Gastrocnemius medialis (tissue), 4 donors: ENCODE data around the gene KIAA2012. TPM values are rescaled to one million over a fixed set of nuclear protein-coding genes. Genes with fewer than 3 reads are reported as not detected.

ENCODE experiments used
- ATAC-seq, 2 donors: fragments of 150-250 bp; one replicate each; pipeline ENCODE4 v1.9.1; 2016
- DNase-seq, 2 donors: peaks; one replicate each; pipeline ENCODE4 v3.0.0-alpha.2; 2019
- H3K27ac ChIP-seq, 4 donors: fragments of 200-600 bp; sonication (generic); 1 replicate in 1 of 4; 2 replicates in 3 of 4; pipeline ENCODE4 v1.5.1; 2016 to 2018; ENCODE audit warnings: mild to moderate bottlenecking in 2 of 4, moderate library complexity in 1 of 4
- H3K27me3 ChIP-seq, 3 donors: fragments of 200-600 bp; sonication (generic) in 2 of 3; 1 replicate in 1 of 3; 2 replicates in 2 of 3; pipeline versions ENCODE4 v1.5.1 to v1.6.0; 2016 to 2019; ENCODE audit warnings: mild to moderate bottlenecking in 1 of 3, moderate library complexity in 1 of 3
- H3K36me3 ChIP-seq, 2 donors: fragments of 200-600 bp; sonication (generic) in 1 of 2; one replicate each; pipeline ENCODE4 v1.5.1; 2017 to 2018
- H3K4me1 ChIP-seq, 2 donors: fragments of 200-600 bp; sonication (generic) in 1 of 2; one replicate each; pipeline ENCODE4 v1.5.1; 2016 to 2017; ENCODE audit warnings: mild to moderate bottlenecking in 2 of 2
- H3K4me3 ChIP-seq, 4 donors: fragments of 200-600 bp; sonication (generic) in 3 of 4; 1 replicate in 1 of 4; 2 replicates in 3 of 4; pipeline ENCODE4 v1.5.1; 2016 to 2019; ENCODE audit warnings: mild to moderate bottlenecking in 2 of 4
- H3K9me3 ChIP-seq, 3 donors: fragments of 200-600 bp; sonication (generic) in 2 of 3; 1 replicate in 1 of 3; 2 replicates in 2 of 3; pipeline ENCODE4 v1.5.1; 2016 to 2019
- POLR2A ChIP-seq, 2 donors: fragments of 450-650 bp; IDR thresholded peaks; one replicate each; pipeline ENCODE4 v1.6.1; 2017; ENCODE audit warnings: antibody characterized with exemption in 2 of 2, mild to moderate bottlenecking in 2 of 2, moderate library complexity in 2 of 2
- in situ Hi-C, 4 donors: fragments of 200-750 bp; cut with MboI; loops; one replicate each; pipeline versions ENCODE4 v1.15.0 to v1.8.0; 2017; ENCODE audit warnings: low sequenced_read_pairs in 4 of 4
- intact Hi-C: fragments of 100-400 bp; cut with DNase I; formaldehyde crosslinking; loops from one replicate; pipeline ENCODE4 v1.15.1; 2023; ENCODE audit warnings: low total_unique reads
- total RNA-seq, 4 donors: library from RNA; depleted of rRNA; stranded (reverse); fragments of >200 nt; gene quantifications; one replicate each; pipeline versions ENCODE4 v1.1.0 to v1.2.3, GENCODE V29; 2016
- TF ChIP-seq, protein P1 (sequence below), 5 experiments: fragments of 450-650 bp in 3 of 5; fragments of 200-600 bp in 2 of 5; sonication (generic) in 2 of 5; IDR thresholded peaks in 4 of 5; conservative IDR thresholded peaks in 1 of 5; 1 replicate in 4 of 5; 2 replicates in 1 of 5; pipeline ENCODE4 v1.5.1; 2016 to 2019; ENCODE audit warnings: antibody characterized with exemption in 5 of 5, mild to moderate bottlenecking in 3 of 5, moderate library complexity in 3 of 5

KIAA2012 gene
- total RNA-seq, 4 donors from 2014 or later = not detected

DNA sequence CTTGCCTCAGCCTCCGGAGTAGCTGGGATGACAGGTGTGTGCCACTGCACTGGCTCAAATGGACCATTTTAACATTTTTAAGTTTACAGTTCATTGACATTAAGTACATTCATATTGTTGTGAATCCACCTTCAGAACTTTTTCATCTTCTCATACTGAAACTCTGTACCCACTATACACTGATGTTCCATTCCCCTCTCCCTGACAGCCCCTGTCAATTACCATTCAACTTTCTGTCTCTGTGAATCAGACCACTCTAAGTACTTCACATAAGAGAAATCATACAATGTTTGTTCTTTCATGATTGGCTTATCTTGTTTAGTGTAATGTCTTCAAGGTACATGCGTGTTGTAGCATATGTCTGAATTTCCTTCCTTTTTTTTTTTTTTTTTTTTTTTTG lies 1.9 kb upstream of the KIAA2012 start:
- intact Hi-C loops = no loop called here
- Histone ChIP-seq H3K36me3 (no peaks in the 10 kb centered on the region), H3K27me3 (no peaks in the 10 kb centered on the region), H3K4me3 (no peak overlapping the region), H3K4me1 (peaks cover 8 to 19% of the 10 kb centered on the region in 2 donors), H3K27ac (no peak overlapping the region), H3K9me3 (no peaks in the 10 kb centered on the region)
- ATAC-seq (no peak), DNase-seq (no peak)
- TF ChIP-seq, protein P1, sequence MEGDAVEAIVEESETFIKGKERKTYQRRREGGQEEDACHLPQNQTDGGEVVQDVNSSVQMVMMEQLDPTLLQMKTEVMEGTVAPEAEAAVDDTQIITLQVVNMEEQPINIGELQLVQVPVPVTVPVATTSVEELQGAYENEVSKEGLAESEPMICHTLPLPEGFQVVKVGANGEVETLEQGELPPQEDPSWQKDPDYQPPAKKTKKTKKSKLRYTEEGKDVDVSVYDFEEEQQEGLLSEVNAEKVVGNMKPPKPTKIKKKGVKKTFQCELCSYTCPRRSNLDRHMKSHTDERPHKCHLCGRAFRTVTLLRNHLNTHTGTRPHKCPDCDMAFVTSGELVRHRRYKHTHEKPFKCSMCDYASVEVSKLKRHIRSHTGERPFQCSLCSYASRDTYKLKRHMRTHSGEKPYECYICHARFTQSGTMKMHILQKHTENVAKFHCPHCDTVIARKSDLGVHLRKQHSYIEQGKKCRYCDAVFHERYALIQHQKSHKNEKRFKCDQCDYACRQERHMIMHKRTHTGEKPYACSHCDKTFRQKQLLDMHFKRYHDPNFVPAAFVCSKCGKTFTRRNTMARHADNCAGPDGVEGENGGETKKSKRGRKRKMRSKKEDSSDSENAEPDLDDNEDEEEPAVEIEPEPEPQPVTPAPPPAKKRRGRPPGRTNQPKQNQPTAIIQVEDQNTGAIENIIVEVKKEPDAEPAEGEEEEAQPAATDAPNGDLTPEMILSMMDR (IDR thresholded peaks at IDR 0.05 in 4 of 5, conservative IDR thresholded peaks at IDR 0.05 in 1 of 5) = no peak
- TF ChIP-seq POLR2A (IDR thresholded peaks at IDR 0.05) = no peak
- in situ Hi-C loops = no loop called here

DNA sequence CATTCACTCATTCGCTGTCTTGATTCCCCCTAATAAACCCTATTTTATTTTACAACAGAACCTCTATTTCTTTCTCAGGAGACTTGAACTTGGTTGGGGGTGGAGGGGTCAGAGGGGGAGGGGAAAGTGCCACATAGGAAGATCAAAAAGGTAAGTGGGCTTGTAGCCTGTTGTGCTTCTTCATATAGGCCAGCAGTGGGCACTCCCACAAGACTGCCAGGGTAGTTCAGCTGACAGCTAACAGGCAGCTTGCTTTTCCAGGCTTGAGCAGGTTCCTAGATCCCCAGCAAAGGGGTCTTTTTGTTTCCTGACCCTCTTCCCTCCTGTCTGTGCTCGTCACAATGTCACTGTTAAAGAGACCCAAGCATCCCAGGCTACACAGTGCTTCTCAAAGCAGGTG lies 829 bp upstream of the KIAA2012 start:
- intact Hi-C loops = no loop called here

DNA sequence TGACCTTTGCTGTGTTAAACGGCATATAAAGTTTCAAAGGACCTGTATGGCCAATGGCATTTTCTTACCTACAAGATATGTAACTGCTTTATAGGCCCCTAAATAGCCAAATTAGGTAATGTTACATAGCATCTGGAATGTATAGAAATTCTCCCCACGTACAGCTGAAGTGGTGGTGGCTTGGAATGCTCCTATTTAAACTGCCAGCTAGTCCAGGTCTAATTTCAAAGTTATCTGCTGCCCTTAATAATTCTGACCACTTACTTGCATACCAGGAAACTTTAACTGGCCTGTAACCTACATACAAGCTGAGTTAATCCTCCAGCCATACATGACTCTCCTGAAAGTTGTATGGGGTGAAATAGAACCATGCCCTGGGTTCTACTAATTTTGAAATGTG lies 1.3 kb downstream of the KIAA2012 start:
- Histone ChIP-seq H3K27ac (no peak overlapping the region), H3K9me3 (no peaks in the 10 kb centered on the region), H3K36me3 (no peaks in the 10 kb centered on the region), H3K4me1 (peaks cover 0 to 11% of the 10 kb centered on the region in 2 donors), H3K27me3 (no peaks in the 10 kb centered on the region), H3K4me3 (no peak overlapping the region)
- DNase-seq (no peak), ATAC-seq (no peak)
- in situ Hi-C loops (no loop called here), intact Hi-C loops (no loop called here)
- no peak for TF ChIP-seq POLR2A (IDR thresholded peaks at IDR 0.05)
- TF ChIP-seq, protein P1 (IDR thresholded peaks at IDR 0.05 in 4 of 5, conservative IDR thresholded peaks at IDR 0.05 in 1 of 5) = no peak

More for the DNA sequence above, 829 bp upstream of the KIAA2012 start:
- Histone ChIP-seq H3K27ac (no peak overlapping the region), H3K36me3 (no peaks in the 10 kb centered on the region), H3K9me3 (no peaks in the 10 kb centered on the region), H3K4me3 (no peak overlapping the region), H3K4me1 (peaks cover 8 to 19% of the 10 kb centered on the region in 2 donors), H3K27me3 (no peaks in the 10 kb centered on the region)
- TF ChIP-seq, protein P1 (IDR thresholded peaks at IDR 0.05 in 4 of 5, conservative IDR thresholded peaks at IDR 0.05 in 1 of 5) = no peak
- TF ChIP-seq POLR2A (IDR thresholded peaks at IDR 0.05) = no peak
- DNase-seq (no peak), ATAC-seq (no peak)
- in situ Hi-C loops = no loop called here

DNA sequence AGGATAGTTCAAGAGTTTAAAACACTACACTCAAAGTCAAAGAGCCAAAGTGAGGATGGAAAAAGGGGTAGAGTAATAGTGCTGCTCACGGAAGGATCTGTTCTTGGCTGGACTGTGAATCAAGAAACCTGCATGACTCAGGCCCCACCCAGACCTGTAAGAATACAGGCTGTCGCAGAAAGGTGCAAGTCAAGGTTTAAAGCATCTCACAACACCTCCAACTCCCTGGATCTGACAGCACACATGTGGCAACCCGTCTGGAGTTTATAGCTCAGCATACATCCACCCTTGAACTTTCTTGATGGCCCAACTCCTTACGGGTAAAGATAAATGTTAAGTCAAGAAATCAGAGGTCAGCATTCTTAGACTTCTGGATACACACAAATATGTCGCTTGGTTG lies 6.3 kb downstream of the KIAA2012 start:
- Histone ChIP-seq H3K27ac (no peak overlapping the region), H3K4me1 (no peaks in the 10 kb centered on the region), H3K27me3 (no peaks in the 10 kb centered on the region), H3K36me3 (no peaks in the 10 kb centered on the region), H3K9me3 (no peaks in the 10 kb centered on the region), H3K4me3 (no peak overlapping the region)
- no peak for TF ChIP-seq POLR2A (IDR thresholded peaks at IDR 0.05)
- DNase-seq = no peak
- in situ Hi-C loops = no loop called here
- ATAC-seq = no peak
- intact Hi-C loops = no loop called here

DNA sequence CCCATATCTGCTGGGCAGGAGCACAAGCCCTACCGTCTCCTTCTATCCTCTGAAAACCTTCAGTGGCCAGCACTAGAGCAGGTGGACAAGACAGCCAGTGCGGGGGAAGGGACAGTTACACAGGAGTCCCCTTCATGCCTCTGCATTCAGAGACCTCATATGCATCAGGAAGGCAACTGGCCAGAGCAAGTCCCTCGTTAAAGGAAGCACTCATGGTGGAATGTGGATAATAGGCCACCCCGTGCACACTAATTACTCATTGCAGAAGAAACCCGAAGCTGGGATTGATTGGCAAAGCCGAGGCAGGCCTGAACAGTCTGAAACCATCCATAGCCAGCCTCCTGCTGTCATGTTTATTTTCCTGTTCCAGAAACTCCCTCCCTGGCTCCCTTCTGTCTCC lies 11.2 kb downstream of the KIAA2012 start:
- H3K27me3 ChIP-seq = no peaks in the 10 kb centered on the region
- no peaks in the 10 kb centered on the region for H3K36me3 ChIP-seq
- no peaks in the 10 kb centered on the region for H3K4me1 ChIP-seq
- no peaks in the 10 kb centered on the region for H3K9me3 ChIP-seq
- ATAC-seq (no peak), DNase-seq (no peak)
- no peak overlapping the region for H3K4me3 ChIP-seq
- in situ Hi-C loops = no loop called here
- no peak overlapping the region for H3K27ac ChIP-seq
- intact Hi-C loops = no loop called here
- TF ChIP-seq, protein P1 (IDR thresholded peaks at IDR 0.05 in 4 of 5, conservative IDR thresholded peaks at IDR 0.05 in 1 of 5) = no peak
- TF ChIP-seq POLR2A (IDR thresholded peaks at IDR 0.05) = no peak
